ENCODE measurements around the gene ZNF536. TPM values are rescaled to one million over a fixed set of nuclear protein-coding genes. Genes with fewer than 3 reads are reported as not detected.

Gene ZNF536
- total RNA-seq, 2 donors from 2014 or later: 0.41 to 1.5 TPM

DNA sequence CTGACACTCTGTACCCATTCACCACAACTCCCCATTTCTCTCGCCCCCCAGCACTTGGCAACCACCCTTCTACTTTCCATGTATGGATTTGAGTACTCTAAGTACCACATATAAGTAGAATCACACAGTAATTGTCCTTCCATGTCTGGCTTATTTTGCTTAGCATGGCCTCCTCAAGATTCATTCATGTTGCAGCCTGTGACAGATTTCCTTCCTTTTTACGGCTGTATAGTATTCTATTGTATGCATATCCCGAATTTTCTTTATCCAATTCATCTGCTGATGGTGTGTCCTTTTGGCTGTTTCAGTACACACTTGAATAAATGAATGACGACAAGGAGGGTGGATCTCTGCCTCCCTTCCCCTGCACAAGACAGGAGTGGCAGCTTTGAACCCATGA, 95.1 kb downstream of the ZNF536 start:
- ATAC-seq (ENCODE audit: insufficient number of reproducible peaks, low FRiP score, low read depth) (no peak), DNase-seq (ENCODE audit: low spot score) (no peak)
- Histone ChIP-seq H3K36me3 (no peaks in the 10 kb centered on the region), H3K4me1 (ENCODE audit: control insufficient read depth in 1 of 2, low read depth in 2 of 2) (no peaks in the 10 kb centered on the region), H3K27me3 (replicated peaks; ENCODE audit: insufficient read depth) (no peaks in the 10 kb centered on the region), H3K4me3 (no peak overlapping the region), H3K27ac (no peak overlapping the region), H3K9me3 (no peaks in the 10 kb centered on the region)
- TF ChIP-seq, protein P1, sequence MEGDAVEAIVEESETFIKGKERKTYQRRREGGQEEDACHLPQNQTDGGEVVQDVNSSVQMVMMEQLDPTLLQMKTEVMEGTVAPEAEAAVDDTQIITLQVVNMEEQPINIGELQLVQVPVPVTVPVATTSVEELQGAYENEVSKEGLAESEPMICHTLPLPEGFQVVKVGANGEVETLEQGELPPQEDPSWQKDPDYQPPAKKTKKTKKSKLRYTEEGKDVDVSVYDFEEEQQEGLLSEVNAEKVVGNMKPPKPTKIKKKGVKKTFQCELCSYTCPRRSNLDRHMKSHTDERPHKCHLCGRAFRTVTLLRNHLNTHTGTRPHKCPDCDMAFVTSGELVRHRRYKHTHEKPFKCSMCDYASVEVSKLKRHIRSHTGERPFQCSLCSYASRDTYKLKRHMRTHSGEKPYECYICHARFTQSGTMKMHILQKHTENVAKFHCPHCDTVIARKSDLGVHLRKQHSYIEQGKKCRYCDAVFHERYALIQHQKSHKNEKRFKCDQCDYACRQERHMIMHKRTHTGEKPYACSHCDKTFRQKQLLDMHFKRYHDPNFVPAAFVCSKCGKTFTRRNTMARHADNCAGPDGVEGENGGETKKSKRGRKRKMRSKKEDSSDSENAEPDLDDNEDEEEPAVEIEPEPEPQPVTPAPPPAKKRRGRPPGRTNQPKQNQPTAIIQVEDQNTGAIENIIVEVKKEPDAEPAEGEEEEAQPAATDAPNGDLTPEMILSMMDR (IDR thresholded peaks at IDR 0.05): no peak

DNA sequence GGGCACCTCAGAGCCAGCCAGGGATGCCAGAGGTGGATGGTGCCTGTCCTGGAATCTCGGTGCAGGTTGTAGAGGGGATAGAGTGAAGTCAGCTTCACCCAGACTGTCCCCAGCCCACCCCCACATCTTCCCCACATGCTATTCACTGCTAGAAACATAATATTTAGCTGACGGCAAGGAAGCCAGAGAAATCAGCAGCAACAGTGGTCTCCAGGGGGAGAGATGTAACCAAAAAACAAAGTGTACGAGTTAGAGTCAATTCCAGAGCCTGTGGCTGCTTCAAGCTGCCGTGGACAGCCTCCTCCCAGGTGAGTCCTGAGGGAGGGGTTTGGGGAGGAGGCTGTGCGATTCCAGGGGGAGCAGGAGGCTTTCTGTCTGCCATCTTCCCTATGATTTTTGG, 97.6 kb downstream of the ZNF536 start:
- no peak overlapping the region for H3K4me3 ChIP-seq
- no peak for DNase-seq (ENCODE audit: low spot score)
- no peaks in the 10 kb centered on the region for H3K36me3 ChIP-seq
- no peaks in the 10 kb centered on the region for H3K27me3 ChIP-seq (replicated peaks; ENCODE audit: insufficient read depth)
- no peak overlapping the region for H3K27ac ChIP-seq
- H3K9me3 ChIP-seq: no peaks in the 10 kb centered on the region
- TF ChIP-seq, protein P1 (IDR thresholded peaks at IDR 0.05): no peak
- no peak for ATAC-seq (ENCODE audit: insufficient number of reproducible peaks, low FRiP score, low read depth)
- no peaks in the 10 kb centered on the region for H3K4me1 ChIP-seq (ENCODE audit: control insufficient read depth in 1 of 2, low read depth in 2 of 2)

DNA sequence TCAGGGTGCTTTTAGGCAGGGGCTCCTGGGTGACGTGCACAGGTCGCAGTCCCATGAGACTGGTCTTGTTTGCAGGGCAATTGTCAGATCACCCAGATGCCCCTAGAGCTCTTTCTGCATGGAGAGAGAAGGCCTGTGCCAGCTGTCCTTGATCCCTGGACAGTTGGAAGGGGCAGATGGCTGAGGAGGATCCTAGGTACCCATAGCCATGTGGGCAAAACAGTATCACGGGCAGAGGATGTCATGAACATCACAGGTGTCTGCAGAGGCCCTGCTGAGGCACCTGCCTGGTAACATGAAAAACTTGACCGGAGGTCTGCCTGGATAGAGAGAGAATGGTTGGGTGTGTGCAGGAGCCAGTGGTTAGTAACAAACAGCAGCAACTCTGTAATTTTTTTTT, 99.3 kb downstream of the ZNF536 start:
- Histone ChIP-seq H3K36me3 (no peaks in the 10 kb centered on the region), H3K9me3 (no peaks in the 10 kb centered on the region), H3K27me3 (replicated peaks; ENCODE audit: insufficient read depth) (no peaks in the 10 kb centered on the region), H3K27ac (no peak overlapping the region), H3K4me3 (no peak overlapping the region), H3K4me1 (ENCODE audit: control insufficient read depth in 1 of 2, low read depth in 2 of 2) (no peaks in the 10 kb centered on the region)
- ATAC-seq (ENCODE audit: insufficient number of reproducible peaks, low FRiP score, low read depth): no peak
- DNase-seq (ENCODE audit: low spot score): no peak
- TF ChIP-seq, protein P1 (IDR thresholded peaks at IDR 0.05): no peak

DNA sequence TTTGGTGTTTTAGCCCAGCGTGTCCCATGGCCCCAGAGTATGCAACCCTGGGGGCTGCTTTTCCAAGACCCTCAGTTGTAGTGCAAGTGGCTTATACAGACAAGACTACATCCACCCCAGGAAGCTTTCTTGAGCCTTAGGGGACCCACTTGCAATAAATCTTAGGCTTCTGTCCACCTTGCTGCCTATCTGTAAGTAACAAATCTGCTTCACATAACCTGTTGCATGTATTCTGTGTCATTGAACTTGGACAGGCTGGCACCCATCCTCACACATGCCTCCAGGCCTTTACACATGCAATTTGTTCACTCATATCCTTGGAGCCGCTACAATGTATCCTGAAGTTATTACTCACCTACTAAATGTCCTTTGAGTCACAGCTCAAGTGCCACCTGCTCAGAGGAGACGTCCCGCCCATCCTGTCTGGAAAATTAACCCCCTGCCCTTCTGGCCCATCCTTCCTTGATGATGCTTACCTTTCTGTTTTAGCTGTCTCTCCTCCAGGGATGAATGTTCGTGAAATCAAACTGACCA, 101.2 kb downstream of the ZNF536 start:
- TF ChIP-seq, protein P1 (IDR thresholded peaks at IDR 0.05): no peak
- no peaks in the 10 kb centered on the region for H3K27me3 ChIP-seq (replicated peaks; ENCODE audit: insufficient read depth)
- H3K4me3 ChIP-seq: no peak overlapping the region
- H3K9me3 ChIP-seq: no peaks in the 10 kb centered on the region
- H3K4me1 ChIP-seq (ENCODE audit: control insufficient read depth in 1 of 2, low read depth in 2 of 2): no peaks in the 10 kb centered on the region
- ATAC-seq (ENCODE audit: insufficient number of reproducible peaks, low FRiP score, low read depth) (no peak), DNase-seq (ENCODE audit: low spot score) (no peak)
- no peaks in the 10 kb centered on the region for H3K36me3 ChIP-seq
- no peak overlapping the region for H3K27ac ChIP-seq

DNA sequence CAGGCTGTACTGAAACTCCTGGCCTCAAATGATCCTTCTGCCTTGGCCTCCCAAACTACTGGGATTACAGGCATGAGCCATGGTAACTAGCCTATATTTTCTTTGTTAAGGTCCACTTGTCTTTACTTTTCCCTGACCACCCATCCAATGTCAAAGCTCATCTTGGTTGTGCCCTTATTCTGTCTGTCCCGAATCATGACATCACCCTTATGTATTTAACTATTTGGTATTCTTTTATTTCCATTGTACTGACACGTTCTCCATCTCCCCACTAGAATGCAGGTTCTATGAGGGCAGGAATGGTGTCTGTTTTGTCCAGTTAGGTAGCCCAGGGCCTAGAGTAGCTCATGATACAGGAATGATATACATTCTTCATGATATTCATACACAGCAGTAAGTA, 104.8 kb downstream of the ZNF536 start:
- H3K36me3 ChIP-seq: no peaks in the 10 kb centered on the region
- no peaks in the 10 kb centered on the region for H3K27me3 ChIP-seq (replicated peaks; ENCODE audit: insufficient read depth)
- H3K4me1 ChIP-seq (ENCODE audit: control insufficient read depth in 1 of 2, low read depth in 2 of 2): no peaks in the 10 kb centered on the region
- H3K27ac ChIP-seq: no peak overlapping the region
- TF ChIP-seq, protein P1 (IDR thresholded peaks at IDR 0.05): no peak
- ATAC-seq (ENCODE audit: insufficient number of reproducible peaks, low FRiP score, low read depth): no peak
- H3K9me3 ChIP-seq: no peaks in the 10 kb centered on the region
- DNase-seq (ENCODE audit: low spot score): no peak
- no peak overlapping the region for H3K4me3 ChIP-seq

All from thoracic aorta (tissue), 2 donors.